HG02678 (cell line): Measurements from ENCODE around the gene ACCS.

Source experiments
- ATAC-seq: cut with Tn5 transposase; IDR thresholded peaks from one replicate; pipeline ENCODE4 v1.9.1; 2021; ENCODE audit warnings: mild to moderate bottlenecking, moderate library complexity; ENCODE audit not compliant: unreplicated experiment

ACCS gene

DNA sequence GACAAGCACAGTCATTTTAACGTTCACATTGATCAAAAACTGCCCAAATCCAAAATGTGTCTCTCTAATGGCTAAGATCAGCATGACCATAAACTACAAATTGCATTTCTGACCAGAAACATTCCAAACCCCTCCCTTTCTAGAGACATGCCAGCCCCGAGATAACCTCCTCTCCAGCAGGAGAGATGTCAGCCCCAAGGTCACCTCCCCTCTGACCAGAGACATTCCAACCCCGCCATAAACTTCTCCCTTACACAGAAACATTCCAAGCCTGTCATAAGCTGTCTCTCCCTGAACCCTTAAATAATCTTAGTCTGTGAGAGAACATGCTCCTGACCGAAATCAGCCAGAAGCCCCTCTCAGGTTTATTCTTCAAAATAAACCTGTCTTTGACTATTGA is 22.8 kb downstream of the ACCS start:
- no peak for ATAC-seq

DNA sequence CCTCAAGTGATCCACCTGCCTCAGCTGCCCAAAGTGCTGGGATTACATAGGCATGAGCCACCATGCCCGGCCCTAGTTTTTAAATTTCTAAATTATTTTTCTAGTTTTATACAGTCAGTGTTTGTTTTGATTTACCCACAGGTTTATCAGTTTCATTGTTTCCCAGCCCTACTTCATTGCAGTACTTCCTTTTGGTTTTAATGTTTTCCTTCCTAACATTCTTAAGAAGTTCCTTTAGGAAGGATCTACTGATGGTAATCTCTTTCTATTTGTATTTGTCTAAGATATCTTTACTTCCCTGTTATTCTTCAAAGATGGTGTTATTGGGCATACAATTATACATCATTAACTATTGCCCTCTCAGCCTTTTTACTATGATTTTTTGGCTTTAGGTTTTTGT is 24.5 kb downstream of the ACCS start:
- ATAC-seq: no peak

DNA sequence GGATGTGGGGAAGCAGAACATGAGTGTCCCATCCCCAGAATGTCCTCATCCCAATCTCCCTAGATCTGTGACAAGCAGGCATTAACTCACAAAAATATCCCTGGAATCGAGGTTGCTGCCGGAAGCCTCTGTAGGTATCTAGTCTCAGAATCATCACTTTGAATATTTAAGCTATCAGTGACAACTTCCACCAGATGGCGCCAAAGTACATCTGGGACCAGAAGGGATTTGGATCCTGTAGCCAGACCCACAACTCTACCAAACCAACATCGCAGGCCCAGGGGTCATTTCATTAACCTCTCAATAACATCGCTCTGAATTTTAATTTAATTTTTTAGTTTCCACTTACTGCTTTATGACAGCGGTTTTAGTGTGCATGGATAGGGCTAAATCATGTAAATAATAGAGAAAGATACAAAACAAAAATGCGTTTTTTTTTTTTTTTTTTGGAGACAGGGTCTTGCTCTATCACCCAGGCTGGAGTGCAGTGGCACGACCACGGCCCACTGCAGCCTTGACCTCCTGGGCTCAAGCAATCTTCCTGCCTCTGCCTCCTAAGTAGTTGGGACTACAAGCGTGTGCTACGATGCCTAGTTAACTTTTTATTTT is 28.3 kb downstream of the ACCS start:
- ATAC-seq: peak; percentile 44

DNA sequence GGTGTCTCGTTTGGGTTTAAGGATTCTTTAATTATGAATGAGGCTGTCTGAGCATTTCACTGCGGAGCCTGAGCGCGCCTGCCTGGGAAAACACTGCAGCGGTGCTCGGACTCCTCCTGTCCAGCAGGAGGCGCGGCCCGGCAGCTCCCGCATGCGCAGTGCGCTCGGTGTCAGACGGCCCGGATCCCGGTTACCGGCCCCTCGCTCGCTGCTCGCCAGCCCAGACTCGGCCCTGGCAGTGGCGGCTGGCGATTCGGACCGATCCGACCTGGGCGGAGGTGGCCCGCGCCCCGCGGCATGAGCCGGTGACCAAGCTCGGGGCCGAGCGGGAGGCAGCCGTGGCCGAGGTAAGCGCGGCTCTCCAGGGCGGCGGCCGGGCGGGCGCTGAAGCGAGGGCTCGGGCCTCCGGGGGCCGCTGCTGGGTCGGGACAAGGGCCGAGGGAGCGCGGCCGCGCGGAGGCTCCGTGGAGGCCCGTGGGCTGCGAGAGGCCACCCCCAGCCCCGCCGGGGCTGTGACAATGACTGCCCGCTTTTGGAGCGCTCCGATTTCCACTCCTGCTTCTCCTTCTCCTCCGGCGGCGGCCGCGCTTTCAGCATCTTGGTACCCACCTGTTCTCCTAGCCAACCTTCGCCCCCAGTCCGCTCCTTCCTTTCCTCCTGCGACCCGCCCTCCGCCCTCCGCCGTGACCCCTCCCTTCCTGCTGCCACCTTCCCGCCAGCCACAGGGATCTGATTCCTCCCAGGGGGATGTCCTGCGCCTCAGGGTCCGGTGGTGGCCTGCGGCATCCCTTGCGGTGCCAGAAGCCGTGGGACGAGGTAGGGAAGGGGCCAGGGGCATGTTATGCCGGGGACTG is 29.7 kb downstream of the ACCS start, which contains the start of gene EXT2:
Gene EXT2, plus strand, starts transcription at position 173 of the 854 bp plus-strand sequence. CDS start 12,035 bp downstream, outside the sequence.
- peak; percentile 96 for ATAC-seq

DNA sequence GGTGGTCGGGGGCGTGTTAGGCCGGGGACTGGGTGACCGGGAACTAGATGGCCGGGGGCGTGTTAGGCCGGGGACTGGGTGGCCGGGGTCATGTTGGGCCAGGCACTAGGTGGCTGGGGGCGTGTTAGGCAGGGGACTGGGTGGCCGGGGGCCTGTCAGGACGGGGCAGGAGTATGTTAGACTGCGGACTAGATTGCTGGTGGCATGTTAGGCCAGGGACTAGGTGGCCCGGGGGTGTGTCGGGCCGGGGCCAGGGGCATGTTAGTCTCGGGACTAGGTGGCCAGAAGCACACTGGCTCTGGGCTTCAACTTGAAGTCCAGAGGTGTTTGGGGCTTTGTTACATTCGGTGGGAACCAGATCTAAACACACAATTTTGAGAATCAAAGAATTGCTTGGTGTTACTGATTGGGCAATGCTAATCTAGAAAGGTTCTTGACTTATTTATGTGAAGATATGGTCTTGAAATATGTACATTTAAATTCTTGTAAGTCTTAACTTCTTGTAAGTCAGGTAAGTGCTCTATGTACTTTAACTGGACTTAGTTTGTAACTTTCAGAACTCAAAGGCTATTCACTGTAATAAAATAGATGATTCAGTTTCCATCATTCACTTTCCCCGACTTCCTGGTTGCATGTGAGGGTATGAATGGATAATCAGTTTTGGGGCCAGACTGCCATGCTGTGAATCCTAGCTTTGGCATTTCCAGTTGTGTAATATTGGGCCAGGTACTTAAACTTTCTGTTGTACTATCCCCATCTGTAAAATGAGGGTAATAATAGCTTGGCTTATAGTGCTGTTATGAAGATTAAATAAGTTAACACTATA is 30.5 kb downstream of the ACCS start:
- no peak for ATAC-seq

DNA sequence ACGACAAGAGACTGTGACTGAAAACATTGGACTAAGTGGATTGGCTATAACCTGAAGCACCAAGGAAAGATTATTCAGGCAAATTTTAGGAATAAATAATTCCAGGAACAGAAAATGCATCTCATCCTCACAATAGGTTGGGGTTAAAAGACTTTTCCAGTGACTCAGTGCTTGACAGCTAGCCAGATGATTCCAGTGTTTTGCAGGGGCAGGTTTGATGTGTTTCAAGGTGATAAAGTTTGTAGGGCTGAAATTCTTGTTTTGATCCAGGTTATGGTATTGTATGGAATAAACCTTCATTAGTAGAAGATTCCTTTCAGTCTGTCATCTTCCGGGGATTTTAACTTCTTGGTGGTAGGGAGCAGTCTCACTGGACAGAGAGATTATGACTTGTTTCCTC is 31.8 kb downstream of the ACCS start:
- ATAC-seq: no peak

DNA sequence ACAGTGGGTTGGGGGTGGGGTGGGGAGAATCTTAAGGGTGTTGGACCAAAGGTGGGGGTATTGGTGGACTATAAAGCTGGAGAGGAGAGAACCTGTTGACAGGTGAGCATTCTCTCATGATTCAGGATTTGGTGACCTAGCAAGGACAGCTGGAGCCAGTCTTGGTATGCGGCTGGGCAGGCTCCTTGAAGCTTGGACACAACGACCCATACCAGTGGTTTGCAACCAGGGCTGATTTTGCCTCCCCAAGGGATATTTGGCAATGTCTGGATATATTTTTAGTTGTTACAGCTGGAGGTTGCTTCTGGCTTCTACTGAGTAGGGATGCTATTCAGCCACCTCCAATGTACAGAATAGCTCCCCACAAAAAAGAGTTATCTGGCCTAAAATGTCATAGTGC is 35.0 kb downstream of the ACCS start:
- ATAC-seq: no peak

DNA sequence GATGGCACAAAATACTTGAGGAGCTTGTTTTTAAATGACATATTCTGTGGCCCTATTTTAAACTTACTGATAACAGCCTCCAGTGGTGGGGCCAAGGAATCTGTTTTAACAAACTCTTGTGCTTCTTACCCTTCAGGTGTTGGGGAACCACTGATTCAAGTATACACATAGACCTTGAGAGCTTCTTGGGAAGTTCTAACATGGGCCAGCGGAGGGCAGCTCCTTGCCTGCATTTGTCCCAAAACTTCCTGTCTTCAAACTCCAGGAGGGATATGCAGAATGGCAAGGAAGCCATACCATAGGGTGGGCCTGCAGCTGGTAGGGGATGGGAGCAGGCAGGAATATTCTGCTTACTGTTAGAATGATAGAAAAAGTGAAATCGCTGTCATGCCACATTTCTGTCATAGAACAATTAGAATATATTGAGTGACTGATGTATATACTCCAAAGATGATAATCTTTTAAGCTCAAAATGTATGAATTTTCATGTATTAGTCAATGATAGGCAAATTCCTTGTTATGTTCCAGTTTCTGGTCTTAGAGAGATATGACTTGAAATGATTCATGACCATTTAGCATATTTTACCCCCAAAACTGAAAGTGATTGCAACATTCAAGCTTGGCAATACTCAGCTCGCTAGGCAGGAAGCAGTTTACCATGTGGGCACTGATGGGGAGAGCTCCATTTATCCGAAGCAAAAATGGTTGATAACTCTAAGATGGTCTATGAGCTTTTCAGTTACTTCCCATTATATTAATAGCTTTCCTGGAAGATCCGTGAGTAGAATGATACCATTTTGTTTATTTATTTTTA is 38.6 kb downstream of the ACCS start:
- ATAC-seq: no peak

DNA sequence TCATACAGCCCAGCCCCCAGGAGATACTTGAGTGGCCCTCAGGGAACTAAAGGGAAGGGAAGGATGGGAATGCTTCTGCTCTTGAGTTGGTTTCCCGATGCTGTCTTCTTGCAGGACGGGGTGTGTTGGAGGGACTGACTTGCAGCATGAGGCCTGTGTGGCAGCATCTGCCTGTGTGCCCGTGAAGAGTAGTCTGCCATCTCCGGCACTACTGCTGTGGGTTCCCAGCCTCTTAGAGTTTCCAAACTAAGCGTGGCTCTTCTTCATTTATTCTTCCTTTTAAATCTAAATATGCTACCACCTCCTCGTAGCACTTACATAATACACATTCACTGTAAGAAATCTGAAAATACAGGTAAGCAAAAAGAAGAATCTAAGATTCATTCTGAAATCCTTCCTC is 42.2 kb downstream of the ACCS start:
- no peak for ATAC-seq

DNA sequence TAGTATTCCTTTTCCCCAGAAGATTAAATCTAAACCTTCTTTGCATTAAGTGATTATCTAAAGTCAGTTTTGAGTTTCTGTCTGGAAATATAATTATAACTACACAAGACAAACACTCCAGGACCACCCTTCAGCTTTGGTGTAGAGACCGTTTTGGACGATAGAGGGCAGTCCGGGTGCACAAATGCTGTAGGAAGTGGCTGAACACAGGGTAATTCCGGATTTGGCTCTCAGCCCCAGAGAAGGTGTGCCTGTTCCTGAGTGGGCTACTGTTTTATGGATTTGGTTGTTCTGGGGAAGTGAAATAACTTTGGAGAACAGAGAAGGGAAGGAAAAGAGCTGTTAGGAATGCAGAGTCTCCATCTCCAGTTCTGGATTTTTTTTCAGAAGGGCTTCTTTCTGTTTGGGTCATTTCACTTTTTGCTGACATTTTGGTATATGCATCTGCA is 44.2 kb downstream of the ACCS start:
- peak; percentile 92 for ATAC-seq

DNA sequence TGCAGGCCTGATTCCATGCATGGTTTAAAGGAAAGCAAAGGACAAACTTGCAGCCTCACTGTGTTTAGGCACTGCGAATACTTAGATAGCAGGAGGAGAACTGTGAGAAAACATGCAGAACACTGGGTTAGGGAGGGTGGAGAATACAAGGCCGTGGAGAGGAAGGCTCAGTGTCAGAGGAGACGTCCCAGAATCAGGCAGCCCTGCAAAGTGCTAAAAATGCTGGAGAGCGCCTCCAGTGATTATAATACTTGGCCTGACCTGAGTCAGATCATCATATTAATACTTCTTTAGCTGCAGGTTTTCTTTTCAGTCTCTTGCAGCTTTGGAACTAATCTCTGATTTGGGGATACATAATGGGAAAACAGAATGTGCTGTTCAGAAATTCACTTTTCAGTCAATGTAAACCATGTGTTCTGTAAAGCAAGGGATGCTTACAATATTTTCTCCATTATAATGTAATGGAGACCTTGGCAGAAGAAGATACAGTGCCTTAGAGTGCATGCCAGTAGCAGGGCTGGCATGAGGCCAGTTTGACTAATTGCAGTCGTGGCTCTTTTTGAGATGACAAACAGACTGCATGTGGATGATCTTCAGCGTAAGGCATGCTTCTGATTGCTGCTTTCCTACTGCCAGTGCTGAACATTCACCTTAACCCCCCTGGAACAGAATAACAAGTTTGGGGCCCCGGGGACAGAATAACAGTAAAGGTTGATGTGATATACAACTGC is 46.2 kb downstream of the ACCS start:
- ATAC-seq: no peak

DNA sequence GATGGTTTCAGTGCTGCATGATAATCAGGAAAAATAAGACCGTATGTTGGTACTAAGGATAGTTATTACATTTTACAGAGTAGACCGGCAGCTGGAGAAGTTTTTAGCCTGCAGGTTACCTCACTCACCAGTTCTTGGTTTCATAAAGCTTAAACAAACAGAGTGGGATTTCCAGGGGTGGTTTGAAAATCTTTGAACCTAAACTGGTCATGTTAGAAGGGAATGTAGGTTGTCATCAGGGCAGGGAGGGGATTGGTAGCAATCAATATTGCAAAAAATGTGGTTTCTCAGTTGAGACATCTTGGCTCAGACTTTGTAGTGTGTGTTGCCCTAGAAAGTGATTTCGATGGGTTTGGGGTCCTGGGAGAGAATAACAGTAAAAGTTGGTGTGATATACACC is 46.9 kb downstream of the ACCS start:
- no peak for ATAC-seq

DNA sequence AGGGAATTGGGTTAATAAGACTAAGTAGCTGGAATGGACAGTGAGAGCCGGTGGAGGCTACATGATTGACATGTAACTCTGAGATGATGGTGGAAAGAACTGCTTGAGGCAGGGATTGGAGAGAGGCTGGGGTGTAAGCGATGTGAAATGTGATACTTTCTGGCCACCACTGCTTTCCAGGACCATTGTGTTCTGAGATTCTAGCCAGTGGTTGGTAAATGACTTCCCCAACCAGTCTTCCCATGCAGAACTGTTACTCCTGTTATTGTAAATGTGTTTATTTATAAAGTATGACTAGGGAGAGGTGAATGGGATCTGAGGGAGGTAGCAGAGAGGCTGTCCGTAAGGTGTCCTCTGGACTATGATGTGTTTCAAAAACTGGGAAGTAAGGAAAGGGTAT is 47.5 kb downstream of the ACCS start:
- ATAC-seq: no peak

DNA sequence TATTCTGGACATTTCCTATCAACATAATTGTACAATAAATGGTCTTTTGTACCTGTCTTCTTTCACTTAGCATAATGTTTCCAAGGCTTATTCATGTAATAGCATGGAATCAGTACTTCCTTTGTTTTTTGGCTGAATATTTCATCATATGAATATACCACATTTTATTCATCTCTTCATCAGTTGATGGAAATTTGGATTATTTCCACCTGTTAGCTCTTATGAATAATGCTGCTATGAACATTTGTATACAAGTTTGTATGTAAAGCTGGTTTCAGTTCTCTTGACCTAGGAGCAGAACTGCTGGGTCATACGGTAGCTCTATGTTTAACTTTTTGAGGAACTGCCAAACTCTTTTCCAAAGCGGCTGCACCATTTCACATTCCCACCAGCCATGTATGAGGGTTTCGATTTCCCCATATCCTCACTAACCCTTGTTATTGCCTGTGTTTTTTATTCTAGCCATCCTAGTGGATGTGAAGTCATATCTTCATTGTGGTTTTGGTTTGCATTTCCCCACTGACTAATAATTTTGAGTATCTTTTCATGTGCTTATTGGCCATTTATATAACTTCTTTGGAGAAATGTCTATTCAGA is 50.3 kb downstream of the ACCS start:
- no peak for ATAC-seq

DNA sequence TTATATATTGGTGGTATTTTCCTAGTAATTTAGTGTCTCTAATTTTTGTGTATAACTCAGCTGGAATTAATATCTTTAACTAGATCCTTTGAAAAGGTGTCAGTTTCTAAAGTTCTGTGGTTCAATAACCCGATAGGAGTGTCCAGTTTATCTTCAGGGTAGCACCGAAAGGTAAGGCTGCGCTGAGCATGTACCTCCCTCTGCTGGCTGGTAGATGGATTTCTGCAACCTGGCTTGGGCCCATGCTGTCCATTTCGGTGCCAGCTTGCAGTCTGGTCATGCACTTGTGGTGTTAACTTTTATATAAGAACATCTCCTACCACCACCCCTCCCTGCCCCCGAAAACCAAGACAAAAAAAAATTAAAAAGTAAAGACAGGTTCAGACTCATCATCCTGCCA is 54.1 kb downstream of the ACCS start:
- ATAC-seq: no peak

DNA sequence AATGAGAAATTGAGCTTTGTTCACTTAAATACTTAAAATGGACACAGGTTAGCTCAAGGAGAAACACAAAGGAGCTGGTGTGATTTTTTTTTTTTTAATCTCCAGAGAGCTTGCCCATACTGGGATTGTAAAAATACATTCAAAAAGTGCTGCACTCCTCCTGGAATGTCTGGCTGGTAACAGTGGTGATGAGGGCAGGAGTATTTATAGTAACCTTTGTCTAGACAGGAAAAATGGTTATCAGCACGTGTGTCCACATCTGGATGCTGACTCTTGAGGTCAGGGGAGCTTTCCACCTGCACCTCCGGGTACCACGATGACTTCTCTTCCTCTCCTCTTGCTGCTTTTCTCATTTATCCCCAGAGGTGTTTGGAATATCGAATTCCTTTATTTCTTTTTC is 59.5 kb downstream of the ACCS start:
- ATAC-seq: no peak

DNA sequence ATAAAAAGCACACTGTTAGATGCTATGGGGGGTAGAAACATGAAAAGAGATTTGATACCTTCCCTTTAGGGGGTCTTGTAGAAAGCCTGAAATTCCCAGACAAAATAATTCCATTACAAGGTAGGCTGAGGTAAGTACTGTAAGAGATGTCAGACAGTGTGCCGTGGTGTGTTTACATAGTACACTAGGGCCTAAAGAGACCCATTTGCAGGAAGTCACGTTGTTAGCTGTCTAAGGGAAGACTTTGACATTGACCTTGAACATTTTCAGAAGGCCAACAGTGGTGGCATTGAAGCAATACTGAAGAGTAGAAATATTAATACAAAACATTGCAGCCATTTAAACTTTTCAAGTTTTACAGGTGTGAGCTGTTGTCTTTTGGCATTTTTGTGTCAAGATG is 60.2 kb downstream of the ACCS start:
- ATAC-seq: no peak

DNA sequence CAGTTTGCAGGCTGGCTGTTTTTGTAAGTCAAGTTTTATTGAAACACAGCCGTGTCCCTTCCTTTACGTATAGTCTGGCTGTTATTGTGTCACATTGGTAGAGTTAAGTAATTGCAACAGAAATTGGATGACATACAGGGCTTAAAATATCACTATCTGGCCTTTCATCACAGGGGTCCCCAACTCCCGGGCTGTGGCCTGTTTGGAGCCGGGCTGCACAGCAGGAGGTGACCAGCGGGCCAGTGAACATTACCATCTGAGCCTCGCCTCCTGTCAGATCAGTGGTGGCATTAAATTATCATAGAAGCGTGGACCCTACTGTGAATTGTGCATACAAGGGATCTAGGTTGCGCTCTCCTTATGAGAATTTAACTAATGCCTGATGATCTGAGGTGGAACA is 61.1 kb downstream of the ACCS start:
- ATAC-seq: no peak

DNA sequence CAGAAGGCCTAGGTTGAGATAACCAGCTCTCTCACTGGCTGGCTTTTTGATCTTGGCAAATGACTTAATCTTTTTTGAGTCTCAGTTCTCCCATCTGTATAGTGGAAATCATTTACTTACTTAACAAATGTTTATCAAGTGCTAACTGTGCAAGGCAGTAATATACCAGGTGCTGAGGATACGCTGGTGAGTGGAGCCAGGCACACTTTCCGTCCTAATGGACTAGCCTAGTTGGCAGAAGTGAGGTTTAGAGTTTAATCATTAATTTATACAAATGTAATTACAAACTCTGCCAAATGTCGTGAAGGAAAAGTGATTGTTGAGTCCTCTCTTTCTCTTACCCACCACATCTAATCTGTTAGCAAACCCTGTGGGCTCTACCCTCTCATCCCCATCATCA is 62.7 kb downstream of the ACCS start:
- no peak for ATAC-seq

DNA sequence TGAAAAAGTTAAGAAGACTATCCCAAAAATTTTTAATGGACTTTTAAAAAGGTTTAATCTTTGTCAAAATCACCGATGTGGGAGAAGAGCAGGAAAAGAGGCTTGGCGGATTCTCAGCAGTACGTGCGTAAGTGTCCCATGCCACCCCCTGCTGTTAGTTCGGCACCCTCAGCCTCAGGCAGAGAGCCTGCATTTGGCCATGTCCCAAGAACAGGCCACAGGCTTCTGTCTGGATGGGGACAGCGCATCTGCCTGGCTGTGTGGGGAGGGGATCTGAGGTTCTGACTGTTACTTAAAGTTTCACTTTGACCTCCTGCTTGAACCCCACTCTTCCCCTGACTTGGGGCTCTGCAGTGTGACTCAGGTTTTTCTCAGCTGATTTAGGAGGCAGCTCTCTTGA is 64.7 kb downstream of the ACCS start:
- ATAC-seq: no peak
